Measurements from ENCODE around the gene MBIP. TPM values are rescaled to one million over a fixed set of nuclear protein-coding genes. Genes with fewer than 3 reads are reported as not detected.

Gene MBIP
- total RNA-seq, 1 experiment from 2014 or later, result 19.1 TPM

- Histone ChIP-seq H3K4me3 (replicated peaks in 1 of 2; ENCODE audit: low read depth in 1 of 2, low read length in 2 of 2) (no peak overlapping the region), H4K20me1 (ENCODE audit: insufficient read depth) (no peaks in the 10 kb centered on the region), H3K4me2 (ENCODE audit: low read length) (no peak overlapping the region), H3K9me2 (ENCODE audit: insufficient read depth) (no peaks in the 10 kb centered on the region), H3K36me3 (ENCODE audit: control insufficient read depth in 1 of 2, insufficient read depth in 2 of 2, low read length in 2 of 2) (no peaks in the 10 kb centered on the region), H3K27ac (ENCODE audit: low read depth, low read length) (no peak overlapping the region), H3K9me3 (ENCODE audit: control insufficient read depth in 1 of 2, insufficient read depth in 1 of 2, low read depth in 1 of 2, low read length in 2 of 2) (no peaks in the 10 kb centered on the region), H3K9ac (ENCODE audit: low read length) (no peak overlapping the region), H3K79me2 (ENCODE audit: insufficient read depth, low read length) (no peaks in the 10 kb centered on the region), H3K4me1 (ENCODE audit: control insufficient read depth in 1 of 2, insufficient read depth in 2 of 2, low read length in 2 of 2) (peaks cover 2% of the 10 kb centered on the region in 2 experiments), H2AFZ (ENCODE audit: low read depth, low read length, poor library complexity, severe bottlenecking) (no peak overlapping the region), H3K27me3 (ENCODE audit: insufficient read depth, low read length) (no peaks in the 10 kb centered on the region)
- TF ChIP-seq ELF1 (IDR thresholded peaks at IDR 0.05; ENCODE audit: borderline replicate concordance, low read depth), result no peak
- no peak for TF ChIP-seq POLR2AphosphoS5 (IDR thresholded peaks at IDR 0.05; ENCODE audit: low read depth, low read length)
- TF ChIP-seq CBX3 (IDR thresholded peaks at IDR 0.05; ENCODE audit: low read depth), result no peak
- BruUV-seq (replicated peaks), result no TSS peak
- CTCF ChIA-PET, result no interaction called here
- intact Hi-C loops (cut with micrococcal nuclease), result no loop called here
- ATAC-seq, result no peak
- DNase-seq (ENCODE audit: low read depth, low spot score), result no peak
- POLR2A ChIA-PET, result no interaction called here
- RAD21 ChIA-PET (ENCODE audit: low non-redundant PET in 1 of 2, low total read pairs in 2 of 2, uncharacterized antibody in 2 of 2, unreplicated experiment in 2 of 2), result no interaction called here
These were observed 5.4 kb upstream of the MBIP start for GRCh38 chr14:36325853-36326252.

GRCh38 chr14:36324897-36325296 is 4.5 kb upstream of the MBIP start:
- Histone ChIP-seq H3K9me3 (ENCODE audit: control insufficient read depth in 1 of 2, insufficient read depth in 1 of 2, low read depth in 1 of 2, low read length in 2 of 2) (no peaks in the 10 kb centered on the region), H2AFZ (ENCODE audit: low read depth, low read length, poor library complexity, severe bottlenecking) (no peak overlapping the region), H3K9ac (ENCODE audit: low read length) (no peak overlapping the region), H3K4me3 (replicated peaks in 1 of 2; ENCODE audit: low read depth in 1 of 2, low read length in 2 of 2) (no peak overlapping the region), H3K9me2 (ENCODE audit: insufficient read depth) (no peaks in the 10 kb centered on the region), H3K4me1 (ENCODE audit: control insufficient read depth in 1 of 2, insufficient read depth in 2 of 2, low read length in 2 of 2) (peaks cover 3 to 5% of the 10 kb centered on the region in 2 experiments), H4K20me1 (ENCODE audit: insufficient read depth) (no peaks in the 10 kb centered on the region), H3K4me2 (ENCODE audit: low read length) (no peak overlapping the region), H3K79me2 (ENCODE audit: insufficient read depth, low read length) (peaks cover 5% of the 10 kb centered on the region), H3K27ac (ENCODE audit: low read depth, low read length) (no peak overlapping the region), H3K27me3 (ENCODE audit: insufficient read depth, low read length) (no peaks in the 10 kb centered on the region), H3K36me3 (ENCODE audit: control insufficient read depth in 1 of 2, insufficient read depth in 2 of 2, low read length in 2 of 2) (no peaks in the 10 kb centered on the region)
- DNase-seq (ENCODE audit: low read depth, low spot score) (no peak), ATAC-seq (no peak)
- intact Hi-C loops (cut with micrococcal nuclease), result no loop called here
- no TSS peak for BruUV-seq (replicated peaks)
- ChIA-PET CTCF (no interaction called here), POLR2A (no interaction called here), RAD21 (ENCODE audit: low non-redundant PET in 1 of 2, low total read pairs in 2 of 2, uncharacterized antibody in 2 of 2, unreplicated experiment in 2 of 2) (no interaction called here)
- TF ChIP-seq ELF1 (IDR thresholded peaks at IDR 0.05; ENCODE audit: borderline replicate concordance, low read depth), result no peak
- TF ChIP-seq EZH2phosphoT487 (IDR thresholded peaks at IDR 0.05; ENCODE audit: borderline replicate concordance), result no peak
- no peak for TF ChIP-seq MAX (IDR thresholded peaks at IDR 0.05)
- TF ChIP-seq CEBPB (IDR thresholded peaks at IDR 0.05; ENCODE audit: low read depth), result no peak
- no peak for TF ChIP-seq ZBTB33 (IDR thresholded peaks at IDR 0.05; ENCODE audit: extremely low read depth, insufficient replicate concordance, low read length)
- TF ChIP-seq EGR1 (IDR thresholded peaks at IDR 0.05; ENCODE audit: low read depth), result no peak
- TF ChIP-seq ZFX (IDR thresholded peaks at IDR 0.05), result no peak
- no peak for TF ChIP-seq JUND (IDR thresholded peaks at IDR 0.05)
- TF ChIP-seq ATF3 (IDR thresholded peaks at IDR 0.05), result no peak
- no peak for TF ChIP-seq CTCF (IDR thresholded peaks at IDR 0.05 in 2 of 3, conservative IDR thresholded peaks at IDR 0.05 in 1 of 3; ENCODE audit: borderline replicate concordance in 1 of 3, insufficient read depth in 1 of 3, low read depth in 2 of 3, low read length in 2 of 3)
- TF ChIP-seq TCF7L2 (IDR thresholded peaks at IDR 0.05; ENCODE audit: borderline replicate concordance, extremely low read depth, insufficient read depth, insufficient read length), result no peak
- TF ChIP-seq CBX3 (IDR thresholded peaks at IDR 0.05; ENCODE audit: low read depth), result no peak
- no peak for TF ChIP-seq POLR2AphosphoS5 (IDR thresholded peaks at IDR 0.05; ENCODE audit: low read depth, low read length)
- TF ChIP-seq ZNF274 (IDR thresholded peaks at IDR 0.05; ENCODE audit: low read depth, low read length), result no peak
- TF ChIP-seq SIN3A (IDR thresholded peaks at IDR 0.05; ENCODE audit: low read depth), result no peak
- TF ChIP-seq FOSL1 (IDR thresholded peaks at IDR 0.05; ENCODE audit: low read depth), result no peak
- no peak for TF ChIP-seq SP1 (IDR thresholded peaks at IDR 0.05; ENCODE audit: low read depth)
- TF ChIP-seq RAD21 (IDR thresholded peaks at IDR 0.05; ENCODE audit: low read depth), result no peak
- TF ChIP-seq EZH2 (IDR thresholded peaks at IDR 0.05), result no peak
